ENCODE results near the gene CALHM3.
"Not testable (repeated sequence)": the region's sequence is repeated elsewhere in the genome, so short reads cannot be mapped to it uniquely, and the experiment has no call there.

The CALHM3 gene

GRCh38 chr10:103479135-103479534 lies at the start of gene CALHM3:
CALHM3 (minus strand) TSS chr10:103479240; CDS start chr10:103479032, 208 bp downstream.
- no peak within 1 kb of the TSS for H3K4me3 ChIP-seq (replicated peaks; ENCODE audit: low read depth, low read length)
- DNase-seq (ENCODE audit: extremely low read depth, low read depth) = no peak
- TF ChIP-seq CTCF (IDR thresholded peaks at IDR 0.05; ENCODE audit: low read depth, low read length, missing control alignments) = no peak

GRCh38 chr10:103528549-103528948 lies 49.5 kb upstream of the CALHM3 start:
- DNase-seq (ENCODE audit: extremely low read depth, low read depth) = no peak
- H3K4me3 ChIP-seq (replicated peaks; ENCODE audit: low read depth, low read length) = no peak overlapping the region
- TF ChIP-seq CTCF (IDR thresholded peaks at IDR 0.05; ENCODE audit: low read depth, low read length, missing control alignments) = no peak

GRCh38 chr10:103527476-103527875 lies 48.4 kb upstream of the CALHM3 start:
- not testable (repeated sequence) for DNase-seq (ENCODE audit: extremely low read depth, low read depth)

GRCh38 chr10:103525901-103526300 lies 46.9 kb upstream of the CALHM3 start:
- DNase-seq (ENCODE audit: extremely low read depth, low read depth) = no peak
- TF ChIP-seq CTCF (IDR thresholded peaks at IDR 0.05; ENCODE audit: low read depth, low read length, missing control alignments) = no peak
- H3K4me3 ChIP-seq (replicated peaks; ENCODE audit: low read depth, low read length) = no peak overlapping the region

More at GRCh38 chr10:103527476-103527875, 48.4 kb upstream of the CALHM3 start:
- H3K4me3 ChIP-seq (replicated peaks; ENCODE audit: low read depth, low read length) = not testable (repeated sequence)

- H3K4me3 ChIP-seq (replicated peaks; ENCODE audit: low read depth, low read length) = no peak overlapping the region
- no peak for TF ChIP-seq CTCF (IDR thresholded peaks at IDR 0.05; ENCODE audit: low read depth, low read length, missing control alignments)
- DNase-seq (ENCODE audit: extremely low read depth, low read depth) = no peak
Observed at GRCh38 chr10:103523683-103524082, 44.6 kb upstream of the CALHM3 start.

- DNase-seq (ENCODE audit: extremely low read depth, low read depth); H3K4me3 ChIP-seq (replicated peaks; ENCODE audit: low read depth, low read length): not testable (repeated sequence)
Observed at GRCh38 chr10:103522006-103522405, 43.0 kb upstream of the CALHM3 start.

GRCh38 chr10:103519798-103520197 lies 40.8 kb upstream of the CALHM3 start:
- no peak overlapping the region for H3K4me3 ChIP-seq (replicated peaks; ENCODE audit: low read depth, low read length)
- no peak for TF ChIP-seq CTCF (IDR thresholded peaks at IDR 0.05; ENCODE audit: low read depth, low read length, missing control alignments)
- DNase-seq (ENCODE audit: extremely low read depth, low read depth) = no peak

- DNase-seq (ENCODE audit: extremely low read depth, low read depth) = no peak
- TF ChIP-seq CTCF (IDR thresholded peaks at IDR 0.05; ENCODE audit: low read depth, low read length, missing control alignments) = no peak
- no peak overlapping the region for H3K4me3 ChIP-seq (replicated peaks; ENCODE audit: low read depth, low read length)
Observed at GRCh38 chr10:103517234-103518085, 38.4 kb upstream of the CALHM3 start.
